Heart left ventricle (tissue), 13 donors: ENCODE measurements around the gene UBE2Q1.

Experiments
- CTCF ChIP-seq, 12 donors: fragments of 200-600 bp; sonication (generic) in 4 of 12; IDR thresholded peaks; one replicate each; pipeline versions ENCODE4 v1.5.0 to v1.8.0; 2018 to 2022; ENCODE audit warnings: antibody characterized with exemption in 12 of 12, mild to moderate bottlenecking in 5 of 12
- POLR2A ChIP-seq, 2 donors: fragments of 450-650 bp; IDR thresholded peaks; one replicate each; pipeline ENCODE4 v1.6.1; 2017; ENCODE audit warnings: antibody characterized with exemption in 2 of 2, mild to moderate bottlenecking in 2 of 2, moderate library complexity in 2 of 2
- donor health status: ischemic (EF 13 %, LVEDD 7.1; RV severe dilation, severe dysfunction).
- donor health status: DM: no; HTN: yes; CAD: no.
- donor health status: DM: no; HTN: no; CAD: no.
- donor health status: ischemic (EF 25% LVEDD 6.9; RV normal size, moderate dysfunction).
- donor health status: ischemic (EF 25% LVEDD 5.7; RV mildly dilated, moderate dysfunction).
- donor health status: ischemic (EF 35%, LVEDD 5.7; RV mildly dilated, moderate dysfunction).
- donor health status: nonischemic (EF 11% LVEDD 7.7; RV severe dilation, severe dysfunction).
- donor health status: DM: yes; HTN: yes; CAD: no.
- donor health status: PGD.
- donor health status: ischemic (EF 29% LVEDD 5.4; RV normal size, mild dysfunction).
- donor health status: nonischemic (EF 23%, LVEDD 6.1; RV moderate dilation, normal function).

GRCh38 chr1:154521695-154522094 is 36.8 kb downstream of the UBE2Q1 start:
- no peak for TF ChIP-seq CTCF (IDR thresholded peaks at IDR 0.05)
- TF ChIP-seq POLR2A (IDR thresholded peaks at IDR 0.05): no peak
